T-helper 1 cell (primary cell): Measurements from ENCODE around the gene LAMP1.
A peak's percentile ranks its signal among the peaks of the same experiment; 100 is the strongest.
"Not testable (repeated sequence)": the region's sequence is repeated elsewhere in the genome, so short reads cannot be mapped to it uniquely, and the experiment has no call there.

ENCODE experiments used
- DNase-seq, 5 donors: peaks; one replicate each; pipeline ENCODE4 v3.0.0-alpha.2; 2012 to 2020

LAMP1 gene

DNA sequence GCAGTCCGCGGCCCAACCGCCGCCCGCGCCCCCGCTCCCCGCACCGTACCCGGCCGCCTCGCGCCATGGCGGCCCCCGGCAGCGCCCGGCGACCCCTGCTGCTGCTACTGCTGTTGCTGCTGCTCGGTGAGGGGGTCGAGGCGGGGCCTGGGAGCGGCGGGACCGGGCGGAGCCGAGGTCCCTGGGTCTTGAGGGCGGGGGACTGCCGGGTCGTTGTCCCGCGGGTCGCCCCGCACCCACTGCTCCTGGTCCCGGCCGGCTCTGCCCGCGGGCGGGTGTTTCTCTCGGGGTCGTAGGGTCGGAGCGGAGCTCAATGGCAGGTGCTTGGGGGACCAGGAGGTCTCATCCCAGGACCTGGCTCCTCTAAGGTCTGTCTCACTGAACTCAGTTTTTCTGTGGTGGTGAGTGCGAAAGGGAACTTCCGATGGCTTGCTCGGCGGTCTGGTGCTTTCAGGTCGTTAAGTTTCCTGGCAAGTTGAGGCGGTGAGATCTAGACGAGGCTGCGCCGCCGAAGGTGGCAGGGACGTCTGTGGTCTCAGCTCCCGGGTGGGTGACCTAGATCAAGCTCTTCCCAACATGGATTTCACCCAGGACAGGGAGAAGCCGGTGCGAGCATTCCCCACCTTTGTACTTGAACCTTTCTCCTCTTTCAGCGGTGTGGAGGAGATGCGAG is 467 bp downstream of the LAMP1 start:
- peak; percentile 26 to 55 (median 47) for DNase-seq

DNA sequence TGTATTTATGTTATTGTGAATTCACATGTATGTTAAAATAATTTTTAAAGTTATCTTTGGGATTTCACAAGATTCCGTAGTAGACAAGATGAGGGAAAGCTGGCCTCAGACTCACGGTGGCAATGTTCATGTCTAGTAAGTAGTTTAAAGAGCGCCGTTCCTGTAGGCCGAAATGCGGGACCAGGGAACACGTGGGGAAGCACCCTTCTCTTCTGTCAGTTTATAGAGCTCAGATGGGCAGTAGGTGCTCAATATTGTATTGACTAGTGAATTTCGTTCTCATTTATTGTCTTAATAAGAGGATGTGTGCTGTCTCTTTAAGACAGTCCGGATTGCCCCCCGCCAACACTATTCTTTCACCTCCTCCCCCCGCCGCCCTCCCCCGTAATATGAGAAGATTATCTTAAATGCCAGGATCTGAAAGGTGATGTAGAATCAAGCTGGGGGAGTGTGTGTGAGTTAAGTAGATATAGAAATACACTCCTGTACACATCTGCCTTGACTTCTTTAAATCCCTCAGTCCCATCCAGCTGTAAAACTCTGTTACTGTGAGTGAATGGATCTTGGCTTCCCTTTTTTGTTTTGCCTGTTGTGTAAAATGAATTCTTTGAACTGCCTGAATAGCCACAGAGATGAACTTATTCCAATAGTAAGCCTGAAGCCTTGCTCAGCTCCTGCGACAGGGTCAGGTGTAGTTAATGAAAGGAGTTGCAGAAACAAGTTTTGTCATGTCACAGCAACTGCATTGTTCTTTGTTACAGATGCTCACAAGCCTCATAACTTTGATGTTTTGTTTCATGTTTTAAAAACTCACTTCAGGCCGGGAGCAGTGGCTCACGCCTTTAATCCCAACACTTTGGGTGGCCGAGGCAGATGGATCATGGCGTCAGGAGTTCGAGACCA is 1.3 kb downstream of the LAMP1 start:
- DNase-seq: no peak

DNA sequence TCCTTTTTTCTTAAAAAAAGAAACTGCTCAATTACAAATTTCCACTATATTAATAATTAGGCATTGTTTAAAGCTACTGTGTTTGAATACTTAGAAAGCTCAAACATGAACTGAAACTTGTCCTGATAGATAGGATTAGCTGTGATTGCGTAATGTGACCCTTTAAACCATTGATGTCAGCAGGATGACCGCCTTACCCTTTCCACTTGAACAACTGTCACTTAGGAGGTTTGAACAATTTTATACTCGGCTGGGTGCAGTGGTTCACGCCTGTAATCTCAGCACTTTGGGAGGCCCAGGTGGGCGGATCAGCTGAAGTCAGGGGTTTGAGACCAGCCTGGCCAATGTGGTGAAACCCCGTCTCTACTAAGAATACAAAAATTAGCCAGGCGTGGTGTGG is 2.9 kb downstream of the LAMP1 start:
- DNase-seq: no peak

DNA sequence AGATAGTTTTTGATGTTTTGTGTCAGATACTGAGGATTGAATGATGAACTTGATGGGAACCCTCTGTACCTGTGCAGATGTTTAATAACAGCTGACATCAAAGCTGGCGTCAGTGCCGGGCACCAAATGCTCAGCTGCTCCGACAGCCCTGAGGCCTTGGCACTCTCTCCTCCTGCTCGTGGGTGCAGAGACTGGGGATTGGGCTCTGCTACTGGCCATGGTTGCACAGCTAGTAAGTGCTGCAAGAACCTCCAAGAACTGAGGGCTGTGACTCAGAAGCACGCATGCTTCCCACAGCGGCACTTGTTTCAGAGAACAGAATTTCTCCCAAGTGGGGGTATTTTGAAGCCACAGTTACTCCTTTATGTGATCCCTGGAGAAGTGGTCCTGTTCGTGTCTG is 5.9 kb downstream of the LAMP1 start:
- no peak for DNase-seq

DNA sequence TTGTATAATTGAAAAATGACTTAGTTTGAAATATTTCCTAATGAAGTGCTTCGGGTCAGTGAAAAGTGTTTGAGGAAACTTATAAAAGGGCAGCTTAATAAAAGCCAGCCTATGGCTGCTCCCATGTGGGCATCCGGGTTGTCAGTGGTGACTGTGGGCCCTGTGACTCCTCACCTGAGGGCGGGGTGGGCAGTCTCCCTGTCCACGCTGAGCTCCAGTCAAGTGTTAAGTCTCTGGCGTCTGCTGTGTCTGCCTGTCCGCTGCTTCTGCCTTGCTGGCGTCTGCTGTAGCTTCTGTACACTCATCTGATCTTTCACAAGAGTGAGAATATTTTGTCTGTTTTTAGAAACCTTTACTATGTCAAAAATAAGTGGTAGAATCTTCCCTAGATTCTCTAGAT is 7.1 kb downstream of the LAMP1 start:
- DNase-seq: no peak

DNA sequence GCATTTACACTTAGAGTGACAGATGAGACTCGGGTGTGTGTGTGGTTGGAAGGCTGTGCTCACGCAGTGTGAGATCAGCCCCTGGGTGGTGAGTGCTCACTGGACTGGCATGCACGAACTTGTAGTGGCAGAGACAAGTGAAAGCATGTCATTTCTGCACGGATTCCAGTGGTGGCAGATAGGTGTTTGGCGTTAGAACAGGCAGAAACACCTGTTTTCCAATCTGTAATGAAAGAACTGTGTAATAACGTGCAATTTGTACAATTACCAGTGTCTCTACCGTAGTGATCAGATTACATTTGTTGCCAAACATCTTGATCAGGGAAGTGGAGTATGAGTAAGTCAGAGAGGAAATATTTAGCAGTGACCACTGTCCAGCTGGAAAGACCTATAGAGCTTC is 8.2 kb downstream of the LAMP1 start:
- no peak for DNase-seq

DNA sequence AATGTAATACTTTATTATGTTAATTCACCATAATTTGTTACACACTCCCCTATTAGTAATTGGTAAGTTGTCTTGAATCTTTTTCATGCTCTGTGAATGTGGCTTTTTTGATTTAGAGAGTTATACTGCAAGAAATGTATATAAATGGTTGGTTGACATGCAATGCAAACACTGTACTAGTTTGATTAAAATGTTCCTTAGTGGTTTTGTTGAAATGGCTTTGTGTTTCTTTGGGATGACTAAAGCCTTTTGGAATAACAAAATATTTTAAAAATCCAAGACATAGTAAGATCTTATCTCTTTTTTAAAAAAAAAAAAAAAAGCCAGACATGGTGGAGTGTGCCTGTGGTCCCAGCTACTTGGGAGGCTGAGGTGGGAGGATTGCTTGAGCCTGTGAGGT is 10.5 kb downstream of the LAMP1 start:
- no peak for DNase-seq

DNA sequence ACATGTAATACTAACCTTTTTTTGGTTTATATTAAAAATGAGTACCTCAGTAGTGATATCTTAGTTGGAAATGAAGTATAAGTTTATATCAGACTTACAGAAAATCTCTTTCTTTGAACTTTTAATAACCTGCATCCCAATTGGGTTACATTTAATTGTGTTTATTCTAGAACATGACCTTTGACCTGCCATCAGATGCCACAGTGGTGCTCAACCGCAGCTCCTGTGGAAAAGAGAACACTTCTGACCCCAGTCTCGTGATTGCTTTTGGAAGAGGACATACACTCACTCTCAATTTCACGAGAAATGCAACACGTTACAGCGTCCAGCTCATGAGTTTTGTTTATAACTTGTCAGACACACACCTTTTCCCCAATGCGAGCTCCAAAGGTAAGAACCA is 12.4 kb downstream of the LAMP1 start:
- no peak for DNase-seq

DNA sequence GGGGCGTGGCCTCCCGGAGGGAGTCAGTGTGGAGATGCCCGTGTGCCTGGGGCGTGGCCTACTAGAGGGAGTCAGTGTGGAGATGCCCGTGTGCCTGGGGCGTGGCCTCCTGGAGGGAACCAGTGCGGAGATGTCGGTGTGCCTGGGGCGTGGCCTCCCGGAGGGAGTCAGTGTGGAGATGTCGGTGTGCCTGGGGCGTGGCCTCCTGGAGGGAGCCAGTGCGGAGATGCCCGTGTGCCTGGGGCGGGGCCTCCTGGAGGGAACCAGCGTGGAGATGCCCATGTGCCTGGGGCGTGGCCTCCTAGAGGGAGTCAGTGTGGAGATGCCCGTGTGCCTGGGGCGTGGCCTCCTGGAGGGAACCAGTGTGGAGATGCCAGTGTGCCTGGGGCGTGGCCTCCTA is 17.1 kb downstream of the LAMP1 start:
- not testable (repeated sequence) for DNase-seq

DNA sequence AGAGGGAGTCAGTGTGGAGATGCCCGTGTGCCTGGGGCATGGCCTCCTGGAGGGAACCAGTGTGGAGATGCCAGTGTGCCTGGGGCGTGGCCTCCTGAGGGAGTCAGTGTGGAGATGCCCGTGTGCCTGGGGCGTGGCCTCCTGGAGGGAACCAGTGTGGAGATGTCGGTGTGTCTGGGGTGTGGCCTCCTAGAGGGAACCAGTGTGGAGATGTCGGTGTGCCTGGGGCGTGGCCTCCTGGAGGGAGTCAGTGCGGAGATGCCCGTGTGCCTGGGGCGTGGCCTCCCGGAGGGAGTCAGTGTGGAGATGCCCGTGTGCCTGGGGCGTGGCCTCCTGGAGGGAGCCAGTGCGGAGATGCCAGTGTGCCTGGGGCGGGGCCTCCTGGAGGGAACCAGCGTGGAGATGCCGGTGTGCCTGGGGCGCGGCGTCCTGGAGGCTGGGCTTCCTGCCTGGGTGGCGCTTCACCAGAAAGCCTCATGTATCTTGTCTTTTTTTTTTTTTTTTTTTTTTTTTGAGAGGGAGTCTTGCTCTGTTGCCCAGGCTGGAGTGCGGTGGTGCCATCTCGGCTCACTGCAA is 17.9 kb downstream of the LAMP1 start:
- DNase-seq: not testable (repeated sequence)

DNA sequence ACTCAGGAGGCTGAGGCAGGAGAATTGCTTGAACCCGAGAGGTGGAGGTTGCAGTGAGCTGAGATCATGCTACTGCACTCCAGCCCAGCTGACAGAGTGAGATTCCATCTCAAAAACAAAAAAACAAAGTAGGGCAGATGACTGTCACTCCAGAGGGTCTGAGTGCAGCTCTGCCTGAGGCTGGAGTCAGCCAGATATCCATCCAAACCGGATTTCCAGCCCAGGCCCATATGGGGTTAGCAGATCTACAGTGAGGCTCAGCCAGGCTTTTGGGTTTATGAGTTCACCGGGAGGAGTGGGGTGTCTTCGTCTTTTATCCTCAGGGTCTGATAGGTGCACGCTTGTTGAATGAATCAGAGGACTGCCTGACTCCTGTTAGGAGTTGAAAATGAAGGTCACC is 19.0 kb downstream of the LAMP1 start:
- no peak for DNase-seq

DNA sequence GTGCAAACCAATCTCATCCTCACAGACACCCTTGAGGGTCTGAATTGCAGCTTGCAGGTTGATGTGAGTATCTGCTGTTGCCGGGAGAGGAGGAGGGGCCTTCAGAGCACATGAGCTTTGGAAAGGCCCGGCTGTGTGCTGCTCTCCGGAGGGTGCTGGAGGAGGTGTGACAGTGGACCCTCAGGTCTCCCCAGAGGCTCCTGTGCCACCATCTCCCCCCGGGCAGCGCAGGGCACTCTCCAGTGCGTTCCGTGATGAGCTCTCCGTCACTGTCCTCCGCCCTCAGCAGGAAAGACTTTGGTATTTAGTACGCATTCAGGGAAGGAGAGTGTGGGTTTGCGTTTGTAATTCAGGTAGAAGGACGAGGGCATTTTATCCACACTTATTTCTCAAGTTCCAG is 20.0 kb downstream of the LAMP1 start:
- no peak for DNase-seq

DNA sequence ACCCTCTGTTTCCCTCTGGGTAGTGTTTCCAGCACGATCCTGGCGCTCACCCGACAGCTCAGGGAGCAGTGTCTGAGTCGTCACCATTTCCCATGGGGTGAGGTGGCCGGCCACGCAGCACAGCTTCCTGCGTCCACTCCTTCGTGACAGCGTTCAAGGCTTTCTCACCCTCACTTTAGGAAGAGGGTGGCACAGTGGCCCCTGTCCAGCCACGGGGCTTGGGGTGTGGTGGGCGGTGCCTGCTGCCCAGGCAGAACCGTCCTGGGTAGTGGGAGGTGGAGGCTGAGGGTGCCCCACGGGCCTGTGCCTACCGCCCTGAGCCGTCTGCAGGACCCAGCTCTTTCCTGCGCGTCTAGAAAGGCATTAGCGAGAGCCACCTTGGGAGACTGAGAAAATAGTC is 21.9 kb downstream of the LAMP1 start:
- no peak for DNase-seq

DNA sequence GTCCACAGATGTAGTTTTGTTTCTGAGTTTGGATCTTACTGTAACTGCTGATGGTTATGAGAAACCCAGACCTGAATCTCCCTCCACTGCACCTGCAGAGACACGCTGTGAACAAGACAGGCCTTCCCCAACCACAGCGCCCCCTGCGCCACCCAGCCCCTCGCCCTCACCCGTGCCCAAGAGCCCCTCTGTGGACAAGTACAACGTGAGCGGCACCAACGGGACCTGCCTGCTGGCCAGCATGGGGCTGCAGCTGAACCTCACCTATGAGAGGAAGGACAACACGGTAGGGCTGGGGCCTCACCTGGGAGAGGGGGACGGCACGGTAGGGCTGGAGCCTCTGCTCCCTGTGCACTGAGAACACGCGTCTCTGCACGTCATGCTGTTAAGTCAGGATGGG is 22.3 kb downstream of the LAMP1 start:
- no peak for DNase-seq

DNA sequence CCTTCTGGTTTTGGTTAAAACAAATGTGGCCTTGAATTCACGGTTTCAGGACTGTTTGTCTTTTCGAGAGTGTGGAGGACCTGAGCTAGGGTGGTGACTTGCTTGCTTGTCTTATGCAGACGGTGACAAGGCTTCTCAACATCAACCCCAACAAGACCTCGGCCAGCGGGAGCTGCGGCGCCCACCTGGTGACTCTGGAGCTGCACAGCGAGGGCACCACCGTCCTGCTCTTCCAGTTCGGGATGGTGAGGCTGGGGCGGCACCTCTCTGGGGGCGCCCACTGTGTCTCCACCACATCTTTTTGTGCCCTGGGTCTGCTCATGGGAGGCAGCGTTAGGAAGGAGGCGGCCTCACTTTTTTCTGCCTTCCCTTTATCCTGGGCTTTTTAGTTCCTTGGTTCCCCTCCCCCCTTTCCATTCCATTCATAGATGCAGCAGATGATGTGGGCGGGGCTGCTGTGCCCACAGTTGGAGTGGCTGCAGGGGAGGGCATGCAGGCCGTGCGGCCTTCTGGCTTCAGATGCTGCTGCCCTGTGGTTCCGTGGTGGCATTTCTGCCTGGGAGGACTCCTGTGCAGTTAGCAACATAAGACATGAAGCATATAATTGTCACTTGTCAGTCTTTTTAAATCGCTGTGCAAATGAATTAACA is 23.3 kb downstream of the LAMP1 start:
- DNase-seq: no peak

DNA sequence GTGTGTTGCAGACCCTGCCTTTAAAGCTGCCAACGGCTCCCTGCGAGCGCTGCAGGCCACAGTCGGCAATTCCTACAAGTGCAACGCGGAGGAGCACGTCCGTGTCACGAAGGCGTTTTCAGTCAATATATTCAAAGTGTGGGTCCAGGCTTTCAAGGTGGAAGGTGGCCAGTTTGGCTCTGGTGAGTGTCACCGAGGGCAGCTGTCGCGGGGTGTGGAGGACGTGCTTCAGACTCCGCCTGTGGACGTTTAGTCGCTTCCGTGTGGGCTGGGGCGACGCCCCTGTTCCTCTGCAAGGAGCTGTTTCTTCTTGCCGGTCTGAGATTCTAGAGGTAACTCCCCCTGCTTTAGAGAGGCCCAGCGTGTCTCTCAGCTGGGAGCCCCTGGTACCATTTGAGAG is 24.5 kb downstream of the LAMP1 start:
- DNase-seq: no peak

DNA sequence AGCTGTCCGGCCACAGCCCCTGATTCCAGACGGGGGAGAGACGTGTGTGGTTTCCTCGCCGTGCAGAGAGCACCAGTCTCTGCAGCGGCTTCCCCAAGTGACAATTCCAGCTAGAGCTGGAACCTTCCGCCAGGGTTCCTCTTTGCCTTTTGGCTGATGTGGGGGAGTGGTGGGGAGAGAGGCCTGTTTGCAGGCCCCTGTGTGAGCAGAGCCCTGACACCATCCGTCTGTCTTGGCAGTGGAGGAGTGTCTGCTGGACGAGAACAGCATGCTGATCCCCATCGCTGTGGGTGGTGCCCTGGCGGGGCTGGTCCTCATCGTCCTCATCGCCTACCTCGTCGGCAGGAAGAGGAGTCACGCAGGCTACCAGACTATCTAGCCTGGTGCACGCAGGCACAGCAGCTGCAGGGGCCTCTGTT is 25.0 kb downstream of the LAMP1 start:
- no peak for DNase-seq

DNA sequence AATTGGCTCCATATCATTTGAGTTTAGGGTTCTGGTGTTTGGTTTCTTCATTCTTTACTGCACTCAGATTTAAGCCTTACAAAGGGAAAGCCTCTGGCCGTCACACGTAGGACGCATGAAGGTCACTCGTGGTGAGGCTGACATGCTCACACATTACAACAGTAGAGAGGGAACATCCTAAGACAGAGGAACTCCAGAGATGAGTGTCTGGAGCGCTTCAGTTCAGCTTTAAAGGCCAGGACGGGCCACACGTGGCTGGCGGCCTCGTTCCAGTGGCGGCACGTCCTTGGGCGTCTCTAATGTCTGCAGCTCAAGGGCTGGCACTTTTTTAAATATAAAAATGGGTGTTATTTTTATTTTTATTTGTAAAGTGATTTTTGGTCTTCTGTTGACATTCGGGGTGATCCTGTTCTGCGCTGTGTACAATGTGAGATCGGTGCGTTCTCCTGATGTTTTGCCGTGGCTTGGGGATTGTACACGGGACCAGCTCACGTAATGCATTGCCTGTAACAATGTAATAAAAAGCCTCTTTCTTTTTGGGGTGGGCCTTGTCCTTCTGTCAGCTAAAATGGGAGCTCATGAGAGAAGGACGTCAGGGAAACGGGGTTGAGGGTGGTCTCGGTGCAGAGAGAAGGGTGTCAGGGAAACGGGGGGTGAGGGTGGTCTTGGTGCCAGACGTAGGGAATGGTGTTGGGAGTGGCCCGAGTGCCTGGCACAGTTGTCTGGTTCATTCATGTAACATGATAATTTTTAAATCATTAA is 26.0 kb downstream of the LAMP1 start:
- no peak for DNase-seq

DNA sequence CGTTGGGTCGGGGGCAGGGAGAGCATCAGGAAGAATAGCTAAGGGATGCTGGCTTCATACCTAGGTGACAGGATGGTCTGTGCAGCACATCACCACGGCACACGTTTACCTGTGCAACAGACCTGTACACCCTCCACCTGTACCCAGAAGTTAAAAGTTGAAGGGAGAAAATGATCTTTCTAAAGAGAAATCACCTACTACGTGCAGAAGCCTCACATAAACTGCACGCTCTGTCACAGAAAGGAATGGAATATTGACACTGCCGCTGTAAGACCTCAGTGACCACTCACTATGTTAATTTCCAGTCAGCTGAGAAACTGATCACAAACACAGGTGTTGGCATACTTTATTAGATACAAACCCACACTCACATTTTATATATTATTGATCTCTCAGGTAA is 26.8 kb downstream of the LAMP1 start:
- DNase-seq: no peak

DNA sequence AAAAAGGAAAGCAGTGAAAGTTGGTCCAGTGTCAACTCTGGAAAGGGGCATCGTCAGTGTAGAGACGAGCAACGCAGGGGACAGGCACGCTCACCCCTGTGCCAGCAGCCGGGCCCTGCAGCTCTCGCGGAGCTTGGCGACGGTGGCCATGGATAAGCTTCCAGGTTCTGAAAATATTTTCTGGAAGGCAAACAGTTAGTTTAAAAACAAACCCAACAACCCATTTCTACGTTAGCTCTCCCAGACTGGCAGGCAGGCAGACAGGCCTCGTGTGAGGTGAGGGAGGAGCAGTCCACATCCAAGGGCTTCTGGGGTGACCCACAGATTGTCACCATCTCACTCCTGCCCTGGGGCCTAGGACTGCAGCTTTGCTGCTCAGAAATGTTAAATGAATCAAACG is 27.4 kb downstream of the LAMP1 start:
- DNase-seq: no peak

DNA sequence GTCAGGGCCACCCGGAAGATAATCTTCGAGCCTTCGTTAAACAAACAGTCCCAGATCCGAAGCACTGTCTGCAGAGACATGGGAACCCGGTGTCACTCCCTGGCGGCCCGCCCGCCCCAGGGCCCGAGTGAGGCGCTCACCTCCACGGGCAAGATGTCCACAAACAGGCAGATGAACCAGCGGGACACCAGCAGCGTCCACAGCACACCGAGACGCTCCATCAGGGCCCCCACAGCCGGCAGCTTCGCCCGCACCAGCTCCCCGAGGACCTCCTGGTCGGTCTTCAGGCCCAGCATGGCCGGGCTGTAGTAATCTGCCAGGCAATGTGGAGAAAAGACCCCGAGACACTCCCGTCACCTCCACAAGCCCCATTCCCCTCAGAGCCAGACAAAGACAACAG is 28.7 kb downstream of the LAMP1 start:
- no peak for DNase-seq

DNA sequence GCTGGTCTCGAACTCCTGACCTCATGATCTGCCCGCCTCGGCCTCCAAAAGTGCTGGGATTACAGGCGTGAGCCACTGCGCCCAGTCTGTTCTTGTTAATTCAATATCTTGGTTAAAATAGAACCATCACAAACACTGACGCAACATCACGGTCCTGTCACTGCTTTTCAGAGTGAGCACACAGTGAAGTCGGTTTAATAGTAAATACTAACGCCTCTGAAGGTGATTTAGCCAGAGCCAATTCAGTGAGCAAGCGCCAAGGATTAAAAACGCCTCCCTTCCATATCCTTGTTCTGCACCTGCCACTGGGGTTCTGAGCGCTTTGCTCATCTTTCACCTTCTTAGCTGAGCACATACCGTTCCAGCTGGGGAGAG is 30.3 kb downstream of the LAMP1 start:
- no peak for DNase-seq
